SU-DHL-6 (cell line): ENCODE results near the gene SEH1L.

ENCODE experiments used
- CTCF ChIP-seq: fragments of 200-600 bp; sonication (generic); IDR thresholded peaks from one replicate; pipeline ENCODE4 v1.5.1; 2017; ENCODE audit warnings: antibody characterized with exemption, mild to moderate bottlenecking, low read length, moderate library complexity; ENCODE audit not compliant: insufficient read depth, poor library complexity, severe bottlenecking
- EZH2phosphoT487 ChIP-seq: fragments of 200-600 bp; sonication (generic), shearing (Covaris generic); conservative IDR thresholded peaks from 2 replicates; pipeline ENCODE4 v1.6.1; 2018; ENCODE audit warnings: mild to moderate bottlenecking, antibody characterized with exemption, low read length, moderate library complexity, mixed read lengths

DNA sequence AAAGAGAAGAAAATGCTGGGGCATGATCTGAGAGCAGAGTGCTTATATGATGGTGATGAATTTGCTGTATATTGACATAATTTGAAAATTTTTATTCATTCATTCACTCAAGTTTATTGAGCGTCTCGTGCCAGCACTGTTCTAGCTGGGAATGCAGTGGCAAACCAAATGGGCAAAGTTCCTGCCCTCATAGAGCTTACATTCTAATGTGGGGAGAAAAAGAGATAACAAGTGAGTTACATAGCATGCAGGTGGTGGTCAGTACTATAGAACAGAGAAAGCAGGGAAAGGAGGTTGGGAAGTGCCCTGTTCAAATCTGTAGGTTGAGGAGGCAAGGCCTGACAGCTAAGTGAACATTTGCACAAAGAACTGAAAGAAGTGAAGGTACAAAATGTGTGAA, 47.6 kb downstream of the SEH1L start:
- TF ChIP-seq CTCF (no peak), EZH2phosphoT487 (no peak)
